HCT116 (cell line): Measurements from ENCODE around the gene ARHGAP5. TPM values are rescaled to one million over a fixed set of nuclear protein-coding genes. Genes with fewer than 3 reads are reported as not detected.

Source experiments
- ATAC-seq: fragments of 200-7000 bp; cut with Tn5 transposase; 2 replicates; pipeline ENCODE4 v1.9.1; 2020; ENCODE audit warnings: mild to moderate bottlenecking, moderate library complexity
- BruUV-seq: library from RNA; stranded (reverse); fragments of 400-500 nt; replicated peaks from 2 replicates; lab custom pipeline; 2021; lab: Mats Ljungman, UMichigan
- CTCF ChIA-PET: fragments of 300-600 bp; sonication (Branson Sonifier 250); formaldehyde crosslinking; loops from one replicate; lab custom pipeline; 2021; ENCODE audit warnings: antibody characterized with exemption; lab: Charles Lee
- POLR2A ChIA-PET: fragments of 300-600, 350-600 bp; sonication (Branson Sonifier 250); formaldehyde crosslinking; loops from one replicate; lab custom pipeline; 2021; ENCODE audit warnings: antibody characterized with exemption; lab: Charles Lee
- RAD21 ChIA-PET, 2 experiments: fragments of 300-600 bp; sonication (Branson Sonifier 250); formaldehyde crosslinking; loops; one replicate each; lab custom pipeline; 2023; ENCODE audit warnings: low total read pairs in 2 of 2; ENCODE audit not compliant: uncharacterized antibody in 2 of 2, unreplicated experiment in 2 of 2, low non-redundant PET in 1 of 2; lab: Charles Lee
- DNase-seq: peaks from one replicate; pipeline ENCODE4 v3.0.0-alpha.2; 2010; ENCODE audit warnings: low read depth, low spot score
- H2AFZ ChIP-seq: fragments of 200-600 bp; shearing (Covaris generic), sonication (generic); 2 replicates; pipeline ENCODE4 v1.6.1; 2017; ENCODE audit warnings: low read depth, mixed run types, mixed read lengths, antibody characterized with exemption, low read length; ENCODE audit not compliant: poor library complexity, severe bottlenecking
- H3K27ac ChIP-seq: 2 replicates; pipeline ENCODE4 v1.5.1; 2012; ENCODE audit warnings: low read depth, low read length
- H3K27me3 ChIP-seq: fragments of 200-600 bp; sonication (generic); 2 replicates; pipeline ENCODE4 v1.6.1; 2016; ENCODE audit warnings: mixed run types, low read length, mixed read lengths; ENCODE audit not compliant: insufficient read depth
- H3K36me3 ChIP-seq, 2 experiments: fragments of 200-500 bp in 1 of 2; fragments of 200-600 bp in 1 of 2; sonication (Bioruptor generic) in 1 of 2; sonication (generic) in 1 of 2; 2 replicates each; pipeline versions ENCODE4 v1.5.1 to v1.6.1; 2014 to 2016; ENCODE audit warnings: low read length in 2 of 2, inconsistent platforms in 1 of 2, mixed read lengths in 1 of 2, mixed run types in 1 of 2; ENCODE audit not compliant: insufficient read depth in 2 of 2, control insufficient read depth in 1 of 2
- H3K4me1 ChIP-seq, 2 experiments: fragments of 200-600 bp in 1 of 2; sonication (generic) in 1 of 2; 2 replicates each; pipeline versions ENCODE4 v1.5.1 to v1.6.1; 2012 to 2017; ENCODE audit warnings: low read length in 2 of 2, inconsistent platforms in 1 of 2, mild to moderate bottlenecking in 1 of 2, mixed read lengths in 1 of 2, mixed run types in 1 of 2, moderate library complexity in 1 of 2; ENCODE audit not compliant: insufficient read depth in 2 of 2, control insufficient read depth in 1 of 2
- H3K4me2 ChIP-seq: fragments of 200-600 bp; sonication (generic); 2 replicates; pipeline ENCODE4 v1.6.1; 2017; ENCODE audit warnings: mixed run types, low read length, mixed read lengths
- H3K4me3 ChIP-seq, 2 experiments: fragments of 200-600 bp in 1 of 2; sonication (generic) in 1 of 2; replicated peaks in 1 of 2; 2 replicates each; pipeline ENCODE4 v1.5.1; 2011 to 2016; ENCODE audit warnings: low read length in 2 of 2, control low read depth in 1 of 2, low read depth in 1 of 2, mild to moderate bottlenecking in 1 of 2, mixed read lengths in 1 of 2, mixed run types in 1 of 2
- H3K79me2 ChIP-seq: fragments of 200-600 bp; sonication (generic); 2 replicates; pipeline ENCODE4 v1.6.1; 2017; ENCODE audit warnings: mild to moderate bottlenecking, mixed run types, low read length, moderate library complexity, mixed read lengths; ENCODE audit not compliant: insufficient read depth
- H3K9ac ChIP-seq: fragments of 200-600 bp; sonication (generic); 2 replicates; pipeline ENCODE4 v1.6.1; 2016; ENCODE audit warnings: low read length, mixed read lengths
- H3K9me2 ChIP-seq: fragments of 200-600 bp; sonication (generic), shearing (Covaris generic); 2 replicates; pipeline ENCODE4 v1.6.1; 2017; ENCODE audit warnings: mixed run types, mild to moderate bottlenecking, moderate library complexity; ENCODE audit not compliant: insufficient read depth
- H3K9me3 ChIP-seq, 2 experiments: fragments of 200-500 bp in 1 of 2; fragments of 200-600 bp in 1 of 2; sonication (Bioruptor generic) in 1 of 2; sonication (generic) in 1 of 2; 2 replicates each; pipeline ENCODE4 v1.6.1; 2014 to 2017; ENCODE audit warnings: low read length in 2 of 2, mixed read lengths in 2 of 2, inconsistent platforms in 1 of 2, low read depth in 1 of 2, mild to moderate bottlenecking in 1 of 2, mixed run types in 1 of 2, moderate library complexity in 1 of 2; ENCODE audit not compliant: control insufficient read depth in 1 of 2, insufficient read depth in 1 of 2
- H4K20me1 ChIP-seq: fragments of 200-600 bp; sonication (generic), shearing (Covaris generic); 2 replicates; pipeline ENCODE4 v1.6.1; 2017; ENCODE audit warnings: mixed run types, mild to moderate bottlenecking, moderate library complexity; ENCODE audit not compliant: insufficient read depth
- ATF3 ChIP-seq: IDR thresholded peaks from 2 replicates; pipeline ENCODE4 v1.6.1; 2012
- CEBPB ChIP-seq: IDR thresholded peaks from 2 replicates; pipeline ENCODE4 v1.6.1; 2012; ENCODE audit warnings: low read depth
- CTCF ChIP-seq, 3 experiments: fragments of 200-600 bp in 1 of 3; sonication (generic) in 1 of 3; IDR thresholded peaks in 2 of 3; conservative IDR thresholded peaks in 1 of 3; 2 replicates each; pipeline ENCODE4 v1.5.1; 2012 to 2017; ENCODE audit warnings: low read depth in 2 of 3, low read length in 2 of 3, antibody characterized with exemption in 1 of 3, borderline replicate concordance in 1 of 3, control low read depth in 1 of 3, mild to moderate bottlenecking in 1 of 3, mixed read lengths in 1 of 3, mixed run types in 1 of 3, moderate library complexity in 1 of 3; ENCODE audit not compliant: insufficient read depth in 1 of 3
- EGR1 ChIP-seq: IDR thresholded peaks from 2 replicates; pipeline ENCODE4 v1.6.1; 2012; ENCODE audit warnings: low read depth
- ELF1 ChIP-seq: IDR thresholded peaks from 2 replicates; pipeline ENCODE4 v1.6.1; 2012; ENCODE audit warnings: low read depth, borderline replicate concordance
- EZH2phosphoT487 ChIP-seq: fragments of 200-600 bp; IDR thresholded peaks from 2 replicates; pipeline ENCODE4 v1.6.1; 2018; ENCODE audit warnings: antibody characterized with exemption, borderline replicate concordance
- MAX ChIP-seq: IDR thresholded peaks from 2 replicates; pipeline ENCODE4 v1.6.1; 2012
- POLR2A ChIP-seq: IDR thresholded peaks from 2 replicates; pipeline ENCODE4 v1.7.0; 2011; ENCODE audit warnings: borderline replicate concordance; ENCODE audit not compliant: insufficient read depth, insufficient read length; ENCODE audit errors: extremely low read depth
- RAD21 ChIP-seq: IDR thresholded peaks from 2 replicates; pipeline ENCODE4 v1.6.1; 2012; ENCODE audit warnings: low read depth, mild to moderate bottlenecking
- SP1 ChIP-seq: IDR thresholded peaks from 2 replicates; pipeline ENCODE4 v1.6.1; 2012; ENCODE audit warnings: low read depth
- ZBTB33 ChIP-seq: IDR thresholded peaks from 2 replicates; pipeline ENCODE4 v1.6.1; 2011; ENCODE audit warnings: mild to moderate bottlenecking, low read length, moderate library complexity; ENCODE audit not compliant: insufficient replicate concordance; ENCODE audit errors: extremely low read depth
- ZFX ChIP-seq: fragments of 450-650 bp; IDR thresholded peaks from 2 replicates; pipeline ENCODE4 v1.6.1; 2017
- ZNF274 ChIP-seq: fragments of 200-500 bp; sonication (Bioruptor generic); IDR thresholded peaks from 2 replicates; pipeline ENCODE4 v1.6.1; 2014; ENCODE audit warnings: mild to moderate bottlenecking, low read depth, low read length, inconsistent platforms
- intact Hi-C: fragments of 100-400 bp; cut with micrococcal nuclease; formaldehyde crosslinking; loops from 2 replicates; pipeline ENCODE4 v1.10.0; 2022
- total RNA-seq: library from RNA; stranded (reverse); gene quantifications from one replicate; pipeline ENCODE4 v1.2.1, GENCODE V29; 2021; ENCODE audit not compliant: unreplicated experiment

The ARHGAP5 gene
- total RNA-seq, 1 experiment from 2014 or later, result 66.7 TPM

GRCh38 chr14:32050878-32051277 lies 26.2 kb upstream of the ARHGAP5 start:
- H3K4me1 ChIP-seq, result no peaks in the 10 kb centered on the region
- H2AFZ ChIP-seq, result no peak overlapping the region
- BruUV-seq, result no TSS peak
- ChIA-PET POLR2A (no interaction called here), CTCF (no interaction called here), RAD21 (no interaction called here)
- no peak overlapping the region for H3K27ac ChIP-seq
- no peaks in the 10 kb centered on the region for H3K27me3 ChIP-seq
- DNase-seq (no peak), ATAC-seq (no peak)
- no peak overlapping the region for H3K4me3 ChIP-seq
- H3K9ac ChIP-seq, result no peak overlapping the region
- H3K79me2 ChIP-seq, result no peaks in the 10 kb centered on the region
- no peaks in the 10 kb centered on the region for H3K36me3 ChIP-seq
- TF ChIP-seq EZH2phosphoT487 (no peak), EGR1 (no peak), ZNF274 (no peak), ZFX (no peak), CEBPB (no peak), ELF1 (no peak), RAD21 (no peak), MAX (no peak), SP1 (no peak), POLR2A (no peak), CTCF (IDR thresholded peaks at IDR 0.05 in 2 of 3, conservative IDR thresholded peaks at IDR 0.05 in 1 of 3; ENCODE audit: borderline replicate concordance in 1 of 3, insufficient read depth in 1 of 3, low read depth in 2 of 3, low read length in 2 of 3) (no peak), ZBTB33 (no peak), ATF3 (no peak)
- intact Hi-C loops, result no loop called here
- no peak overlapping the region for H3K4me2 ChIP-seq
- H3K9me2 ChIP-seq, result no peaks in the 10 kb centered on the region
- H3K9me3 ChIP-seq, result no peaks in the 10 kb centered on the region
- H4K20me1 ChIP-seq, result no peaks in the 10 kb centered on the region
